GM19395 (cell line): ENCODE measurements around the gene TH.

Experiments used
- ATAC-seq: cut with Tn5 transposase; IDR thresholded peaks from one replicate; pipeline ENCODE4 v1.9.1; 2021; ENCODE audit warnings: mild to moderate bottlenecking, moderate library complexity; ENCODE audit not compliant: unreplicated experiment

TH gene

DNA sequence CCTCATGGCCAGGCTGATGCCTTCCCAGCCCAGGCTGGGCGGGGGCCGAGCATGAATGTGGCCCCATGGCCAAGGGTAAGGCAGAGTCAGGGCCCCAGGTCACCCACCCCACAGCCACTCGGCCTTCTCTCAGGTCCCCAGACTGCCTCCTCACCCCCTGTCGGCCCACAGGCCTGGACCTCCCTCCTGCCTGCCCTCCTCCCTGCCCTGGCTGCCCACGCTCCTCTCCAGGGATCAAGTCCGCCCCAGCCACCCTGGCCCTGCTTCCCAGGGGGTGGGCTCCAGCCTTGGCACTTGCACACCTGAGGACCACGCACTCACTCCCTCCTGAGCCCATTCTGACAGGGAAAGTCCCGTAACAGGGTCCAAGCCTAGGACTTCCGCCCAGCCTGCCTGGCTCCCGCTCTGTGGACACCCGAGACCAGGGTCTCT lies 37.8 kb upstream of the TH start:
- ATAC-seq = no peak

DNA sequence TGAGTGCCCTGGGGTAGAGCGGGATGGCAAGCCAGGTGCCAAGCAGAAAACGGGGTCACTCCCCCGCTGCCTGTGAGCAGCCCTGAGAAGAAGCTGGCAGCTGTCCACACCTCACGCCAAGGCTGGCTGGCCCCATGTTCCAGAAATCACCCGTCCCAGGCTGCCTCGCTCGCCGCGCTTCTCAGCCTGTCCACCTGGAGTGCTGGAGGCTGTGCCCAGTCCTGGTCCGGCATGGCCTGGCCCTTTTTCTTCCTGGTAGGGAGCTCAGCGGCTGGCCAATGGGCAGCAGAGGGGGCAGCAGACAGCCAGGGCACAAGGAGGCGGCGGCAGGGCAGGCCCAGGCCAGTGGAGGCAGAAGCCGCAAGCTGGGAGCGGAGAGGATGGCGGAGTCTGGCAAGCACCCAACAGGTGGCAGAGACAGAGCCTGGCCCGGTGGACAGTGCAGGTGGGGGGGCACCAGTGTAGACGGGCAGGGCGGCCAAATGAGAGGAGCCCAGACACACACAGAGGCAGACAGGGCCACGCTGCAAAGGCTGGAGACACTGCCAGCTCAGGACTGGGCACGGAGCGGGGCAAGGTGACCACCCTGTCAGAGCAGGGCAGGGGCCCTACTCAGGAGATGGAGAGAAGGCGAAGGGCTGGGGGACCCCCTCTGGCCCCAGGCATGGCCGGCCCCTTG lies 37.2 kb upstream of the TH start:
- no peak for ATAC-seq

GRCh38 chr11:2207773-2208621 lies 36.4 kb upstream of the TH start:
- no peak for ATAC-seq

DNA sequence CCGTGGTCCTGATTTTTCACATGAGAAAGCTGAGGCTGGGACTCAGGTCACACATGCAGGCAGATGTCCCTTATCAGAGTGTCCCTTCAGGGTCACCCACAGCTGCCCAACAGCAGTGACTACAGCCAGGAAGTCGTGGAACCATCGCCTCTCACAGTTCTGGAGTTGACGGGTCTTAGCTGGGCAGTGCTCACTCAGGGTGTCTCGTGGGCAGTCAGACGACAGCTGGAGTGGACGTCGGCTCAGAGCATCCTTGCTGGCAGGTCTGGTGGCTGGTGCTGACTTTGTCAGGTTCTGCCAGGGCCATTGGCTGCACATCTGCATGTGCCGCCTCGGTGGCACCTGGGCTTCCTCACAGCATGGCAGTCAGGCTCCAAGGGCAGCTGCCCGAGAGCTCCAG lies 35.6 kb upstream of the TH start:
- ATAC-seq = no peak

GRCh38 chr11:2205981-2206690 lies 34.5 kb upstream of the TH start:
- no peak for ATAC-seq

- no peak for ATAC-seq
These were observed 33.7 kb upstream of the TH start for GRCh38 chr11:2205214-2205720.

DNA sequence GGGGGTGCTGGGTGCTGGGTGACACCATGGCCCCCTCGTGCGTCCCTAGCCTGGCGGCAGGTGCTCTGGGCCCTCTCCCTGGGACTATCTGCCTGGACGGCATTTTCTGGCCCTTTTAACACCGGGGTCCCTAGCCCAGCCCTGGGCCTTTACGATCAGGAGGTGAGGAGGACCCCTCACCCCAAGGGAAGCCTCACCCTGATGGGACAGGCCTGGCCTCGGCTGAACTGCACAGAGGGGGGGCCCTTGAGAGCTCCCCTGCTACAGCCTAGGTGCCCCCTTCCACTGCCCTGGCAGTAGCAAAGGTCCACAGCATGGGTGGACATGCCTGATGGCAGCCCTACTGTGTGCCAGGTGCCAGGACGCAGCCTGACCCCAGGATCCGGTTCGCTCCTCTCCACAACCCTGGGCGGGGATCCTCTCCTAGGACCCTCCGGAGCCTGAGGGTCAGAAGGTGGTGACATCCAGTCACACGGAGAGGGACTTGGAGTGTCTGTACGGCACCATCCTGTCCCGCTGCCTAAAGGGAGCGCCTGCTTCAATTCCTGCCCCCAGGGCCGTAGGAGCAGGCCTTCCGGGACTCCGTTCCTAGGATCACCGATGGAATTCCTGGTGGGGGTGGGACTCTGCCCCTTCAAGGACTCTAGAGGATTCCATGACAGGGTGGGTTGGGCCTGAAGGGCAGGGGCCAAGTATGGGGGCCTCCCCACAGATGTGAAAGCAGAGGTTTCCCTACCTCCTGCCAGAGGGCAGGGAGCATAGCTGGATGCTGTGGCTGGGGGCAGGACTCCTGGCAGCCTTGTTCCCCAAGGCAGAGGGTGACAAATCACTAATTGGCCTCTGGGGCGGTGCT lies 33.0 kb upstream of the TH start:
- no peak for ATAC-seq

- no peak for ATAC-seq
These were observed 32.0 kb upstream of the TH start for GRCh38 chr11:2203440-2204259.

GRCh38 chr11:2202900-2203439 lies 31.4 kb upstream of the TH start:
- ATAC-seq = no peak

DNA sequence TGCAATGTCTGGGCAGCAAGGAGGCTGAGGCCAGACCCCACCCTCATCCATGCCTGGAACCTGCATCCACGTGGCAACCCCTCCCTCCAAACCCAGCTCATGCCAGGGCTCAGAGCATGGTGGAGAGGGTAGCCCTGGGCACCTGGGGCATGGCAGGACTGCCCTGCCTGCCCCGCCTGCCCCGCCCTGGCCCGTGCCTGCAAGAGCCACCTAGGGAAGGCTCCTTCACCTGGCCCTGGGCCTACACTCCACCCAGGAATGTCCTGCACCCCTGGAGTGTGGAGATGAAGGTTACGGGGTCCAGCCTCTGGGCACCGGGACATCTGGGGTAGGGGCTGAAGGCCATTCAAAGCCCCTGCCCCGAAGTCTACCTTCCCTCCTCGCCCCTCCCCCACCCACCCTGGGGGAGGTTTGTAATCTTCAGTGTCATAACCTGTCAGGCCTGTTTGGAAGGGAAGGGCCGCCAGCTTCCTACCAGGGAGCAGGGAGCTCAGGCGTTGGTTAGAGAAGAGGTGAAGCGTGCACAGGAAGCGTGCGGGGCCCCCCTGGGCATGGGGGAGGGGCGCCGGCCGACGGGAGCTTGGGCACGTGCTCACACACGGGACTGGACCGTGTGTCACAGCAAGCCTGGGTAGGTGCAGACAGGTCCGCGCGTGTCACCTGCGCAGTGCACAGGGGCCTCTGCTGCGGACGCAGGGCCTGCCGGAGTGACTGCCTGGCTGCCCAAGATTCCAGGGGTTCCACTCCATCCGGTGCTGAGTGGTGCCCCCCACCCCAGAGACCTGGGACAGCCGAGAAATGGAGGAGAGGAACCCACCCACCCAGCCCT lies 30.7 kb upstream of the TH start:
- no peak for ATAC-seq

DNA sequence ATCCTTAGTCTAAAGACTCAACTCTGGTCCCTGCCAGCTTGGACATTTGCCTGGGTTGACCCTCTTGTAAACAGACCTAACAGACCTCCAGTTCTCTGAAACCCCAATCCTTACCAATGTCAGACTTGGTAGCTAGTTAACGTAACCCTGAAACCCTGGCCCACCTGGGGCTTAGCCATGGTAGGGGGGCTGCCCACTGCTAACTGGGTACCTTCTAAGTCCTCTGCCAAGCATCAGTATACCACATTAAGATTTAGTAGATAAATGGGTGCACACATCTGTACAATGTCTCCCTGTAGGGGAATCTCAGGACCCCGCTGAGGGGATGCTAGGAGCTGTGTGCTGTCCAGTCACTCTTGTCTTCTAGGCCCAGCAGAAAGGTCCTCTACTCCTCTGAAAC lies 29.9 kb upstream of the TH start:
- no peak for ATAC-seq

GRCh38 chr11:2200957-2201519 lies 29.4 kb upstream of the TH start:
- ATAC-seq = no peak

- ATAC-seq = no peak
These were observed 28.9 kb upstream of the TH start for GRCh38 chr11:2200536-2200935.

- ATAC-seq = no peak
These were observed 28.1 kb upstream of the TH start for GRCh38 chr11:2199466-2200341.

- ATAC-seq = no peak
These were observed 27.2 kb upstream of the TH start for GRCh38 chr11:2198621-2199365.

DNA sequence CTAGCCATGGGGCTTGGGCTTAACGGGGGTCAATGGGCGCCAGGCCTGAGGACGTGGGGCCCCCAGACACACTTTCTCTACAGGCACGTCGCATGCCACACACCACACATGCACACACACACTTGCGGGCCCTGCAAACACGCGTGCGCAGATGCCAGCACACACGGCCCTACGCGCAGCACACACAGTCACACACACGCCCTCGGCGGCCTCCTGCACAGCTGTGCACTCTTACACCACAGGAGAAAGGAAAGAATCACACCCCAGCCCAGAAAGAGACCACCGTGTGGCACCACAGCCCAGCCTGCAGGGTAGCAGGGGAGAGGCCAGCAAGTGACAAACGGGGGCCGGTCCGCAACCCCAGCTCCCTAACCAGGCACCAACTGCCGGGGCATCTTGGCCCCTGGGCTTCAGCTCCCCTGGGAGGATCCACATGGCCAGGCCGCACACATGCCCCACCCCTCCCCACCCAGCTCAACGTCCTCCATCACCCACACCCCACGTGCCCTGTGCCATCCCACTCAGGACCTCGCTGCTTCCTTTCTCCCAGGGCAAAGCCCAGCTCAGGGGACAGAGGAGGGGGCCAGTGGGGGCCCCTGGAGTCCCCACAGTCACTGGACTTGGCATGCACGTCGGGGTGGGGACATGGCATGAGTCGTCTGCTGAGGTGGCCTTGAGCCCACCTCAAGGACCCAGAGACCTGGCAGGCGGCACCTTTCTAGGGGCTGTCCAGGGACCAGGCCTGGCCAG lies 26.3 kb upstream of the TH start:
- ATAC-seq = no peak
